Fibroblast of lung (primary cell): ENCODE data around the gene FOXC1. TPM values are rescaled to one million over a fixed set of nuclear protein-coding genes. Genes with fewer than 3 reads are reported as not detected.

ENCODE experiments used
- DNase-seq, 2 donors: peaks; one replicate each; pipeline versions ENCODE4 v3.0.0 to v3.0.0-alpha.2; 2010; ENCODE audit warnings: low read depth in 2 of 2
- H2AFZ ChIP-seq: 2 replicates; pipeline ENCODE4 v1.5.1; 2012; ENCODE audit warnings: low read length, control low read depth, inconsistent platforms
- H3K27ac ChIP-seq: 2 replicates; pipeline ENCODE4 v1.5.1; 2011; ENCODE audit warnings: low read length, control low read depth; ENCODE audit not compliant: insufficient read depth
- H3K27me3 ChIP-seq: 2 replicates; pipeline ENCODE4 v1.5.1; 2011; ENCODE audit warnings: mild to moderate bottlenecking, low read length; ENCODE audit not compliant: control insufficient read depth, insufficient read depth
- H3K36me3 ChIP-seq: 2 replicates; pipeline ENCODE4 v1.5.1; 2011; ENCODE audit warnings: low read length; ENCODE audit not compliant: control insufficient read depth, insufficient read depth
- H3K4me1 ChIP-seq: 2 replicates; pipeline ENCODE4 v1.5.1; 2011; ENCODE audit warnings: low read length; ENCODE audit not compliant: control insufficient read depth, insufficient read depth; ENCODE audit errors: extremely low read depth
- H3K4me2 ChIP-seq: 2 replicates; pipeline ENCODE4 v1.5.1; 2011; ENCODE audit warnings: low read length, control low read depth; ENCODE audit not compliant: insufficient read depth; ENCODE audit errors: extremely low read depth
- H3K4me3 ChIP-seq, 4 experiments: fragments of 200-600 bp in 1 of 4; sonication (generic) in 1 of 4; replicated peaks in 1 of 4; 2 replicates each; pipeline ENCODE4 v1.5.1; 2011 to 2016; ENCODE audit warnings: low read length in 4 of 4, low read depth in 3 of 4, mild to moderate bottlenecking in 3 of 4, control low read depth in 2 of 4, inconsistent platforms in 1 of 4, mixed read lengths in 1 of 4; ENCODE audit not compliant: insufficient read depth in 1 of 4; ENCODE audit errors: control extremely low read depth in 1 of 4
- H3K79me2 ChIP-seq: 2 replicates; pipeline ENCODE4 v1.5.1; 2012; ENCODE audit warnings: mild to moderate bottlenecking, low read length, inconsistent platforms; ENCODE audit not compliant: control insufficient read depth, insufficient read depth
- H3K9ac ChIP-seq: 2 replicates; pipeline ENCODE4 v1.5.1; 2011; ENCODE audit warnings: mild to moderate bottlenecking, low read length, control low read depth; ENCODE audit not compliant: insufficient read depth
- H3K9me3 ChIP-seq: 2 replicates; pipeline ENCODE4 v1.5.1; 2012; ENCODE audit warnings: low read depth, low read length; ENCODE audit not compliant: control insufficient read depth, insufficient read depth
- H4K20me1 ChIP-seq: 2 replicates; pipeline ENCODE4 v1.5.1; 2011; ENCODE audit warnings: low read length; ENCODE audit not compliant: control insufficient read depth, insufficient read depth; ENCODE audit errors: extremely low read depth
- CTCF ChIP-seq, 2 donors: IDR thresholded peaks in 1 of 2; conservative IDR thresholded peaks in 1 of 2; 1 replicate in 1 of 2; 2 replicates in 1 of 2; pipeline ENCODE4 v1.5.1; 2011 to 2012; ENCODE audit warnings: low read length in 2 of 2, control low read depth in 1 of 2, inconsistent platforms in 1 of 2, low read depth in 1 of 2, mild to moderate bottlenecking in 1 of 2
- EZH2 ChIP-seq: IDR thresholded peaks from 2 replicates; pipeline ENCODE4 v1.5.1; 2012; ENCODE audit warnings: low read length, control low read depth, mild to moderate bottlenecking; ENCODE audit errors: missing control alignments
- polyA plus RNA-seq, 2 donors: library from polyadenylated mRNA; depleted of rRNA in 1 of 2; stranded (reverse) in 1 of 2; unstranded in 1 of 2; fragments of >200 nt; gene quantifications; 2 replicates each; pipeline ENCODE4 v1.2.1, GENCODE V29; 2011 to 2012; ENCODE audit warnings: missing spikeins in 1 of 2
- total RNA-seq: library from RNA; depleted of rRNA; stranded (reverse); fragments of >200 nt; gene quantifications from 2 replicates; pipeline ENCODE4 v1.2.1, GENCODE V29; 2014

Gene FOXC1
- total and polyA plus RNA-seq, 2 donors (not counting 1 experiment from before 2014, with no cell fraction given), result 0.66 to 2.3 TPM

- Histone ChIP-seq H3K4me3 (no peak overlapping the region), H3K79me2 (no peaks in the 10 kb centered on the region), H3K27me3 (peaks cover 19% of the 10 kb centered on the region), H3K9me3 (no peaks in the 10 kb centered on the region), H3K36me3 (no peaks in the 10 kb centered on the region), H3K4me1 (peaks cover 3% of the 10 kb centered on the region), H4K20me1 (no peaks in the 10 kb centered on the region), H2AFZ (no peak overlapping the region), H3K9ac (no peak overlapping the region), H3K4me2 (no peak overlapping the region), H3K27ac (no peak overlapping the region)
- TF ChIP-seq CTCF (conservative IDR thresholded peaks at IDR 0.05 in 1 of 2, IDR thresholded peaks at IDR 0.05 in 1 of 2; ENCODE audit: low read depth in 1 of 2, low read length in 2 of 2) (no peak), EZH2 (no peak)
- DNase-seq, result peak in 1 of 2 donors; percentile 84
These were observed 11.8 kb upstream of the FOXC1 start for GRCh38 chr6:1597924-1598323.

- no peaks in the 10 kb centered on the region for H3K9me3 ChIP-seq
- no peak for TF ChIP-seq EZH2
- TF ChIP-seq CTCF (conservative IDR thresholded peaks at IDR 0.05 in 1 of 2, IDR thresholded peaks at IDR 0.05 in 1 of 2; ENCODE audit: low read depth in 1 of 2, low read length in 2 of 2), result no peak
- H3K79me2 ChIP-seq, result no peaks in the 10 kb centered on the region
- DNase-seq, result no peak
- no peak overlapping the region for H3K9ac ChIP-seq
- no peak overlapping the region for H3K27ac ChIP-seq
- no peaks in the 10 kb centered on the region for H4K20me1 ChIP-seq
- H3K27me3 ChIP-seq, result peaks cover 18% of the 10 kb centered on the region
- no peaks in the 10 kb centered on the region for H3K36me3 ChIP-seq
- no peak overlapping the region for H3K4me2 ChIP-seq
- H2AFZ ChIP-seq, result no peak overlapping the region
- peaks cover 3% of the 10 kb centered on the region for H3K4me1 ChIP-seq
- H3K4me3 ChIP-seq, result no peak overlapping the region
These were observed 11.3 kb upstream of the FOXC1 start for GRCh38 chr6:1598433-1598832.

GRCh38 chr6:1598886-1599285 lies 10.8 kb upstream of the FOXC1 start:
- no peaks in the 10 kb centered on the region for H4K20me1 ChIP-seq
- no peak overlapping the region for H3K9ac ChIP-seq
- peaks cover 3% of the 10 kb centered on the region for H3K4me1 ChIP-seq
- TF ChIP-seq EZH2, result no peak
- no peak for TF ChIP-seq CTCF (conservative IDR thresholded peaks at IDR 0.05 in 1 of 2, IDR thresholded peaks at IDR 0.05 in 1 of 2; ENCODE audit: low read depth in 1 of 2, low read length in 2 of 2)
- no peak overlapping the region for H3K27ac ChIP-seq
- no peaks in the 10 kb centered on the region for H3K36me3 ChIP-seq
- no peaks in the 10 kb centered on the region for H3K79me2 ChIP-seq
- no peak overlapping the region for H3K4me2 ChIP-seq
- DNase-seq, result no peak
- H3K9me3 ChIP-seq, result no peaks in the 10 kb centered on the region
- peaks cover 23% of the 10 kb centered on the region for H3K27me3 ChIP-seq
- H2AFZ ChIP-seq, result no peak overlapping the region
- no peak overlapping the region for H3K4me3 ChIP-seq
